ENCODE results near the gene TTLL1. TPM values are rescaled to one million over a fixed set of nuclear protein-coding genes. Genes with fewer than 3 reads are reported as not detected.

The TTLL1 gene
- total RNA-seq, 1 donor from 2014 or later, result 19.1 TPM

- H3K36me3 Mint-ChIP-seq (ENCODE audit: low read depth), result peaks cover 16% of the 10 kb centered on the region
- no peak overlapping the region for H3K4me3 Mint-ChIP-seq
- TF ChIP-seq CTCF (conservative IDR thresholded peaks at IDR 0.05), result no peak
- peaks cover 43% of the 10 kb centered on the region for H3K4me1 Mint-ChIP-seq
- H3K27ac Mint-ChIP-seq (ENCODE audit: unreplicated experiment), result no peak overlapping the region
- no peak for DNase-seq (ENCODE audit: low read depth, low spot score)
- peaks cover 2% of the 10 kb centered on the region for H3K9me3 Mint-ChIP-seq
- no peaks in the 10 kb centered on the region for H3K27me3 Mint-ChIP-seq (ENCODE audit: low read depth)
Observed at GRCh38 chr22:42994276-42994916, 94.8 kb downstream of the TTLL1 start.

DNA sequence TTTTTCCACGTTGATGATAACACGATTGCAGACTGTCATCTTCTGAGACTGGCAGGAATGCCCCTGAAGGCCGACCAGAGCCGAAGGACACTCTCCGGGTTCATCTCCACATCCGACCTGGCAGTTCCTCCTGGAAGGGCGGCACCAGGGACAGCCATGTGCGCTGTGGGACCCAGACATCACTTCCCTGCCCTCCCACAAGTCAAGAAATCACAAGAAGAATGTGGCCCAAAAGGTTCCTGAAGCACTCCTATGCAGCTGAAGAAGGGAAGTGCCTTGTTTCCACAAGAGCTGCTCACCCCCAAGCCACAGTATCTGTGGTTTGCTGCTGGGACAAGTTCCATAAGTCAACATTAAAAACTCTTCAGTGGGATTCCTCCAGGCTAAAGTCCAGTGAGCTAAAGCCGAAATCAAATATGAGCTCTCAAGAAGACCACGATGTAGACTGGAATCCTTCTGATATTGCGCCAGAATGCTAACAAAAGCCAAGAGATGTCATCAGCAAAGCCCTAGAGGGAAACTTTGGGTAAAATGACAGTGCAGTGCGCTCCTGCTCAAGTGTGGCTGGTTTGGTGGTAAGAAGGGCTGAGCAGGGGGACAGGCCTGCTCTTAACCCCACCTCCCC, 95.4 kb downstream of the TTLL1 start:
- H3K4me1 Mint-ChIP-seq, result peaks cover 43% of the 10 kb centered on the region
- H3K27me3 Mint-ChIP-seq (ENCODE audit: low read depth), result no peaks in the 10 kb centered on the region
- DNase-seq (ENCODE audit: low read depth, low spot score), result no peak
- no peak for TF ChIP-seq CTCF (conservative IDR thresholded peaks at IDR 0.05)
- no peak overlapping the region for H3K27ac Mint-ChIP-seq (ENCODE audit: unreplicated experiment)
- peaks cover 12% of the 10 kb centered on the region for H3K36me3 Mint-ChIP-seq (ENCODE audit: low read depth)
- no peak overlapping the region for H3K4me3 Mint-ChIP-seq
- peaks cover 2% of the 10 kb centered on the region for H3K9me3 Mint-ChIP-seq

GRCh38 chr22:42992886-42993479, 96.2 kb downstream of the TTLL1 start:
- no peaks in the 10 kb centered on the region for H3K9me3 Mint-ChIP-seq
- no peak overlapping the region for H3K4me3 Mint-ChIP-seq
- no peak overlapping the region for H3K27ac Mint-ChIP-seq (ENCODE audit: unreplicated experiment)
- DNase-seq (ENCODE audit: low read depth, low spot score), result no peak
- peaks cover 42% of the 10 kb centered on the region for H3K4me1 Mint-ChIP-seq
- peaks cover 8% of the 10 kb centered on the region for H3K36me3 Mint-ChIP-seq (ENCODE audit: low read depth)
- no peak for TF ChIP-seq CTCF (conservative IDR thresholded peaks at IDR 0.05)
- H3K27me3 Mint-ChIP-seq (ENCODE audit: low read depth), result no peaks in the 10 kb centered on the region

- Mint-ChIP-seq H3K4me1 (peaks cover 40% of the 10 kb centered on the region), H3K4me3 (no peak overlapping the region), H3K36me3 (ENCODE audit: low read depth) (peaks cover 5% of the 10 kb centered on the region), H3K9me3 (no peaks in the 10 kb centered on the region), H3K27me3 (ENCODE audit: low read depth) (no peaks in the 10 kb centered on the region), H3K27ac (ENCODE audit: unreplicated experiment) (no peak overlapping the region)
- no peak for TF ChIP-seq CTCF (conservative IDR thresholded peaks at IDR 0.05)
- DNase-seq (ENCODE audit: low read depth, low spot score), result no peak
Observed at GRCh38 chr22:42992092-42992491, 97.1 kb downstream of the TTLL1 start.

DNA sequence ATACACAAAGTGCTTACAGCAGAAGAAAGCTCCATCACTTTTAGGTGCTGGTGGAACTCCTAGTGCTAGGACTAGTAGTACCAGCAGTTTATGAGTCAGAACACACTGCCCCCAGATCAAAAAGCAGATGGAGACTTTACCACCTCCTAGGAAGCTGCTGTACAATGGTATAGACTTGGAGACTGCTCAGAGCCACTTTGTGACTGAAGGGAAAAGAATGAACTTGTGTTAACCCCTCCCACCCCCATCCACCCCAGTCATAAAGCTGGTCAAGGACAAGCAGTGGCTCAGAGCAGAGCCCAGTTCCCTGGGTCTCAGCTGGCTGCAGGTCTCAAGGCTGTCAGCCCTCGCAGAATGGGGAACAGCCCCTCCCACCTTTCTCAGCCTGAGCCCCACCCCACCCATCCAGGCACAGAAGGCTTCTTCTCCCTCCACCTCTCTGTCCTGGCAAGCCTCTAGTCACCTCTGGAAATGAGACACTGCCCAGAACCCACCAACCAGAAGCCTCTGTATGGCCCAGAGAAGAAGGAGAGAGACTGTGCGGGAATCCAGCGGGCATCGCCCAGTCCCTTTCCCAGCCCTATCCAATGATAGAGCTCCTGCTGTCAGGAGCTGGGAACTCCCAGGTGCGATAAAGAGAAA, 98.1 kb downstream of the TTLL1 start:
- Mint-ChIP-seq H3K27me3 (ENCODE audit: low read depth) (no peaks in the 10 kb centered on the region), H3K4me1 (peaks cover 44% of the 10 kb centered on the region), H3K9me3 (no peaks in the 10 kb centered on the region), H3K36me3 (ENCODE audit: low read depth) (peaks cover 5% of the 10 kb centered on the region), H3K27ac (ENCODE audit: unreplicated experiment) (peak overlapping the region; percentile 66), H3K4me3 (no peak overlapping the region)
- DNase-seq (ENCODE audit: low read depth, low spot score), result no peak
- TF ChIP-seq CTCF (conservative IDR thresholded peaks at IDR 0.05), result no peak
